ENCODE measurements around the gene ASXL3.

GRCh38 chr18:33694593-33694992 is 116.6 kb downstream of the ASXL3 start:
- TF ChIP-seq CTCF (IDR thresholded peaks at IDR 0.05; ENCODE audit: extremely low read depth in 1 of 2, insufficient read depth in 1 of 2, low read depth in 1 of 2, low read length in 2 of 2) (no peak), EZH2 (IDR thresholded peaks at IDR 0.05; ENCODE audit: borderline replicate concordance, low read depth, low read length, severe bottlenecking) (no peak), POLR2AphosphoS5 (IDR thresholded peaks at IDR 0.05; ENCODE audit: insufficient read depth, low read depth, low read length) (no peak), POLR2A (IDR thresholded peaks at IDR 0.05; ENCODE audit: low read depth, low read length) (no peak)
- TF ChIP-seq, protein P1, sequence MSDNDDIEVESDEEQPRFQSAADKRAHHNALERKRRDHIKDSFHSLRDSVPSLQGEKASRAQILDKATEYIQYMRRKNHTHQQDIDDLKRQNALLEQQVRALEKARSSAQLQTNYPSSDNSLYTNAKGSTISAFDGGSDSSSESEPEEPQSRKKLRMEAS (IDR thresholded peaks at IDR 0.05; ENCODE audit: insufficient read depth, insufficient read length): no peak
